HEK293 (cell line): ENCODE measurements around the gene RNF144B.

Experiments used
- PRDM1 ChIP-seq: fragments of 450-650 bp; formaldehyde crosslinking; IDR thresholded peaks from 2 replicates; pipeline ENCODE4; 2016; ENCODE audit warnings: missing biosample characterization, missing genetic modification characterization
- ZNF223 ChIP-seq: fragments of 450-650 bp; formaldehyde crosslinking; IDR thresholded peaks from 2 replicates; pipeline ENCODE4 v1.5.1; 2016; ENCODE audit warnings: missing biosample characterization, missing genetic modification characterization
- ZNF248 ChIP-seq: fragments of 450-650 bp; formaldehyde crosslinking; IDR thresholded peaks from 2 replicates; pipeline ENCODE4 v1.5.1; 2017; ENCODE audit warnings: missing biosample characterization, missing genetic modification characterization
- ZNF311 ChIP-seq: fragments of 450-650 bp; formaldehyde crosslinking; IDR thresholded peaks from 2 replicates; pipeline ENCODE4 v1.5.1; 2017; ENCODE audit warnings: missing biosample characterization, missing genetic modification characterization, borderline replicate concordance
- ZNF350 ChIP-seq: fragments of 450-650 bp; formaldehyde crosslinking; IDR thresholded peaks from 2 replicates; pipeline ENCODE4 v1.5.0; 2017; ENCODE audit warnings: missing biosample characterization, mild to moderate bottlenecking, missing genetic modification characterization
- ZNF37A ChIP-seq: fragments of 450-650 bp; IDR thresholded peaks from 2 replicates; pipeline ENCODE4 v1.5.1; 2018; ENCODE audit warnings: missing biosample characterization, missing genetic modification characterization
- ZNF404 ChIP-seq: fragments of 450-650 bp; formaldehyde crosslinking; IDR thresholded peaks from 2 replicates; pipeline ENCODE4 v1.5.1; 2017; ENCODE audit warnings: missing biosample characterization, missing genetic modification characterization
- TF ChIP-seq, protein P1 (sequence below): fragments of 450-650 bp; formaldehyde crosslinking; IDR thresholded peaks from 2 replicates; pipeline ENCODE4 v1.5.1; 2016; ENCODE audit warnings: missing biosample characterization, missing genetic modification characterization
- TF ChIP-seq, protein P2 (sequence below): fragments of 450-650 bp; formaldehyde crosslinking; IDR thresholded peaks from 2 replicates; pipeline ENCODE4 v1.5.1; 2016; ENCODE audit warnings: missing biosample characterization, missing genetic modification characterization
- TF ChIP-seq, protein P3 (sequence below): fragments of 450-650 bp; formaldehyde crosslinking; IDR thresholded peaks from 2 replicates; pipeline ENCODE4 v1.5.1; 2017; ENCODE audit warnings: missing biosample characterization, missing genetic modification characterization
- TF ChIP-seq, protein P4 (sequence below): fragments of 450-650 bp; formaldehyde crosslinking; IDR thresholded peaks from 2 replicates; pipeline ENCODE4 v1.5.1; 2016; ENCODE audit warnings: missing biosample characterization, missing genetic modification characterization

DNA sequence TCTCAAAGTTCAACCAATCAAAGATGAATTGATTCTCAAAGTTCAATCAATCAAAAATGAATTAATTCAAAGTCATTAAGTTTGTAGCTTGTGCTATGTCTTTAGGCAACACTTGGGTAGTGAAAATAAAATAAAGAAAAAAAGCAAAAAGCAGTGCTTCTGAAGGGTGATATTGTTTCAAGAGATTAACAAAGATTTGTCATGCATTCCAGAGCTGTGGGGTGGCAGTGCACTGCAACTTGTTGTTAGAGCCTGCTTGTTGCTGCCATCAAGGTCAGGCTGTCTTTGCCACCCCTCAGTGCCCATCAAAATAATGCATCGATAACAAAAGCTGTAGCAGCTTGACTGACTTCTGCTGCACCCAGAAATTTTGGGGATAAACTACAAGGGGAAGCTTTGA, 128.6 kb downstream of the RNF144B start:
- no peak for TF ChIP-seq ZNF223 (tag by site-specific recombination)
- TF ChIP-seq, protein P1, sequence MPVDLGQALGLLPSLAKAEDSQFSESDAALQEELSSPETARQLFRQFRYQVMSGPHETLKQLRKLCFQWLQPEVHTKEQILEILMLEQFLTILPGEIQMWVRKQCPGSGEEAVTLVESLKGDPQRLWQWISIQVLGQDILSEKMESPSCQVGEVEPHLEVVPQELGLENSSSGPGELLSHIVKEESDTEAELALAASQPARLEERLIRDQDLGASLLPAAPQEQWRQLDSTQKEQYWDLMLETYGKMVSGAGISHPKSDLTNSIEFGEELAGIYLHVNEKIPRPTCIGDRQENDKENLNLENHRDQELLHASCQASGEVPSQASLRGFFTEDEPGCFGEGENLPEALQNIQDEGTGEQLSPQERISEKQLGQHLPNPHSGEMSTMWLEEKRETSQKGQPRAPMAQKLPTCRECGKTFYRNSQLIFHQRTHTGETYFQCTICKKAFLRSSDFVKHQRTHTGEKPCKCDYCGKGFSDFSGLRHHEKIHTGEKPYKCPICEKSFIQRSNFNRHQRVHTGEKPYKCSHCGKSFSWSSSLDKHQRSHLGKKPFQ: no peak
- TF ChIP-seq ZNF404: no peak
- TF ChIP-seq, protein P2, sequence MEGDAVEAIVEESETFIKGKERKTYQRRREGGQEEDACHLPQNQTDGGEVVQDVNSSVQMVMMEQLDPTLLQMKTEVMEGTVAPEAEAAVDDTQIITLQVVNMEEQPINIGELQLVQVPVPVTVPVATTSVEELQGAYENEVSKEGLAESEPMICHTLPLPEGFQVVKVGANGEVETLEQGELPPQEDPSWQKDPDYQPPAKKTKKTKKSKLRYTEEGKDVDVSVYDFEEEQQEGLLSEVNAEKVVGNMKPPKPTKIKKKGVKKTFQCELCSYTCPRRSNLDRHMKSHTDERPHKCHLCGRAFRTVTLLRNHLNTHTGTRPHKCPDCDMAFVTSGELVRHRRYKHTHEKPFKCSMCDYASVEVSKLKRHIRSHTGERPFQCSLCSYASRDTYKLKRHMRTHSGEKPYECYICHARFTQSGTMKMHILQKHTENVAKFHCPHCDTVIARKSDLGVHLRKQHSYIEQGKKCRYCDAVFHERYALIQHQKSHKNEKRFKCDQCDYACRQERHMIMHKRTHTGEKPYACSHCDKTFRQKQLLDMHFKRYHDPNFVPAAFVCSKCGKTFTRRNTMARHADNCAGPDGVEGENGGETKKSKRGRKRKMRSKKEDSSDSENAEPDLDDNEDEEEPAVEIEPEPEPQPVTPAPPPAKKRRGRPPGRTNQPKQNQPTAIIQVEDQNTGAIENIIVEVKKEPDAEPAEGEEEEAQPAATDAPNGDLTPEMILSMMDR (tag by site-specific recombination): no peak
- TF ChIP-seq ZNF37A: no peak
- no peak for TF ChIP-seq PRDM1 (tag by site-specific recombination)
- no peak for TF ChIP-seq ZNF248
- no peak for TF ChIP-seq ZNF311 (tag by site-specific recombination)
- TF ChIP-seq, protein P3, sequence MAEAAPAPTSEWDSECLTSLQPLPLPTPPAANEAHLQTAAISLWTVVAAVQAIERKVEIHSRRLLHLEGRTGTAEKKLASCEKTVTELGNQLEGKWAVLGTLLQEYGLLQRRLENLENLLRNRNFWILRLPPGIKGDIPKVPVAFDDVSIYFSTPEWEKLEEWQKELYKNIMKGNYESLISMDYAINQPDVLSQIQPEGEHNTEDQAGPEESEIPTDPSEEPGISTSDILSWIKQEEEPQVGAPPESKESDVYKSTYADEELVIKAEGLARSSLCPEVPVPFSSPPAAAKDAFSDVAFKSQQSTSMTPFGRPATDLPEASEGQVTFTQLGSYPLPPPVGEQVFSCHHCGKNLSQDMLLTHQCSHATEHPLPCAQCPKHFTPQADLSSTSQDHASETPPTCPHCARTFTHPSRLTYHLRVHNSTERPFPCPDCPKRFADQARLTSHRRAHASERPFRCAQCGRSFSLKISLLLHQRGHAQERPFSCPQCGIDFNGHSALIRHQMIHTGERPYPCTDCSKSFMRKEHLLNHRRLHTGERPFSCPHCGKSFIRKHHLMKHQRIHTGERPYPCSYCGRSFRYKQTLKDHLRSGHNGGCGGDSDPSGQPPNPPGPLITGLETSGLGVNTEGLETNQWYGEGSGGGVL: no peak
- TF ChIP-seq ZNF350 (tag by site-specific recombination): no peak
- TF ChIP-seq, protein P4, sequence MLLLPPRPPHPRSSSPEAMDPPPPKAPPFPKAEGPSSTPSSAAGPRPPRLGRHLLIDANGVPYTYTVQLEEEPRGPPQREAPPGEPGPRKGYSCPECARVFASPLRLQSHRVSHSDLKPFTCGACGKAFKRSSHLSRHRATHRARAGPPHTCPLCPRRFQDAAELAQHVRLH (tag by site-specific recombination): no peak
